HepG2 (cell line): Measurements from ENCODE around the gene TBC1D1. TPM values are rescaled to one million over a fixed set of nuclear protein-coding genes. Genes with fewer than 3 reads are reported as not detected.

Source experiments
- FOSL1 ChIP-seq: sonication (generic); formaldehyde crosslinking; IDR thresholded peaks from 2 replicates; pipeline ENCODE4 v1.9.0; 2021; ENCODE audit warnings: missing genetic modification reagents, borderline replicate concordance
- JDP2 ChIP-seq: sonication (generic); formaldehyde crosslinking; IDR thresholded peaks from 2 replicates; pipeline ENCODE4 v1.8.1; 2022; ENCODE audit warnings: missing genetic modification reagents, borderline replicate concordance
- SIN3B ChIP-seq: fragments of 150-350 bp; IDR thresholded peaks from 2 replicates; pipeline ENCODE4 v1.6.1; 2014; ENCODE audit warnings: low read length
- ZNF142 ChIP-seq: sonication (generic); formaldehyde crosslinking; IDR thresholded peaks from 2 replicates; pipeline ENCODE4 v1.4.0; 2020; ENCODE audit warnings: missing genetic modification reagents
- polyA plus RNA-seq, 8 experiments: library from polyadenylated mRNA; depleted of rRNA in 3 of 8; stranded (reverse) in 7 of 8; unstranded in 1 of 8; fragments of >200 nt; fragmentation: Illumina TruSeq in 4 of 8; extraction: Trizol in 4 of 8; gene quantifications; 2 replicates each; pipeline versions ENCODE4 v1.2.1 to v1.2.3, GENCODE V29; 2011 to 2016; ENCODE audit warnings: low read depth in 4 of 8, missing spikeins in 1 of 8, mixed read lengths in 1 of 8; ENCODE audit not compliant: insufficient read depth in 1 of 8
- total RNA-seq, 5 experiments: library from RNA; depleted of rRNA; stranded (reverse); fragments of >200 nt; fragmentation: Illumina TruSeq; extraction: Trizol; gene quantifications; 2 replicates each; pipeline ENCODE4 v1.2.3, GENCODE V29; 2016; ENCODE audit warnings: low read depth in 1 of 5
- TF ChIP-seq, protein P1 (sequence below), 2 experiments: fragments of 450-650 bp in 1 of 2; sonication (generic) in 1 of 2; formaldehyde crosslinking in 1 of 2; IDR thresholded peaks; 2 replicates each; pipeline versions ENCODE4 v1.6.1 to v1.8.0; 2016 to 2022; ENCODE audit warnings: antibody characterized with exemption in 1 of 2, mild to moderate bottlenecking in 1 of 2, missing genetic modification reagents in 1 of 2
- TF ChIP-seq, protein P2 (sequence below): sonication (generic); formaldehyde crosslinking; IDR thresholded peaks from 2 replicates; pipeline ENCODE4 v1.5.1; 2020; ENCODE audit warnings: mild to moderate bottlenecking, moderate library complexity, missing genetic modification reagents

The TBC1D1 gene
- total and polyA plus RNA-seq, 2 of the 13 experiments (the other 11 are each of a cell fraction or from before 2014, with no cell fraction given) = 37.3 to 62.8 TPM

DNA sequence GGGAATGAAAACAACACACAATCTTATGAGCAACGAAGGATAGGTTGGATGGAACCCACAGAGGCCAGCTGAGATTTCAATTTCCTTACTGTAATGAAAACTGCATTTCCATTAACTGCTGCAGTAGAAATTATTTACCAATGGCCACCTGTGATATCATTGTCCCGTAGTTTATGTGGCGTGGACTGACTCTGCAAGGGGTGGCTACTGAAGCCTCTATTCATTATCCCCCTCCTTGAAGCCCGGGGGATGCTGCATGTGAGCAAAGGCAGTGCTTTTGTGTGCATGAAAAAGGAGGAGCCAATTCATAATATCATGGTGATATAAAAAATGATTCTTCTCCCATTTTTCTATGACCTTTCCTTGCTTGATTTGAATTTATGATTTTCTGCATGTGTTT lies 277.1 kb downstream of the TBC1D1 start (continued):
- no peak for TF ChIP-seq ZNF142
- TF ChIP-seq, protein P1, sequence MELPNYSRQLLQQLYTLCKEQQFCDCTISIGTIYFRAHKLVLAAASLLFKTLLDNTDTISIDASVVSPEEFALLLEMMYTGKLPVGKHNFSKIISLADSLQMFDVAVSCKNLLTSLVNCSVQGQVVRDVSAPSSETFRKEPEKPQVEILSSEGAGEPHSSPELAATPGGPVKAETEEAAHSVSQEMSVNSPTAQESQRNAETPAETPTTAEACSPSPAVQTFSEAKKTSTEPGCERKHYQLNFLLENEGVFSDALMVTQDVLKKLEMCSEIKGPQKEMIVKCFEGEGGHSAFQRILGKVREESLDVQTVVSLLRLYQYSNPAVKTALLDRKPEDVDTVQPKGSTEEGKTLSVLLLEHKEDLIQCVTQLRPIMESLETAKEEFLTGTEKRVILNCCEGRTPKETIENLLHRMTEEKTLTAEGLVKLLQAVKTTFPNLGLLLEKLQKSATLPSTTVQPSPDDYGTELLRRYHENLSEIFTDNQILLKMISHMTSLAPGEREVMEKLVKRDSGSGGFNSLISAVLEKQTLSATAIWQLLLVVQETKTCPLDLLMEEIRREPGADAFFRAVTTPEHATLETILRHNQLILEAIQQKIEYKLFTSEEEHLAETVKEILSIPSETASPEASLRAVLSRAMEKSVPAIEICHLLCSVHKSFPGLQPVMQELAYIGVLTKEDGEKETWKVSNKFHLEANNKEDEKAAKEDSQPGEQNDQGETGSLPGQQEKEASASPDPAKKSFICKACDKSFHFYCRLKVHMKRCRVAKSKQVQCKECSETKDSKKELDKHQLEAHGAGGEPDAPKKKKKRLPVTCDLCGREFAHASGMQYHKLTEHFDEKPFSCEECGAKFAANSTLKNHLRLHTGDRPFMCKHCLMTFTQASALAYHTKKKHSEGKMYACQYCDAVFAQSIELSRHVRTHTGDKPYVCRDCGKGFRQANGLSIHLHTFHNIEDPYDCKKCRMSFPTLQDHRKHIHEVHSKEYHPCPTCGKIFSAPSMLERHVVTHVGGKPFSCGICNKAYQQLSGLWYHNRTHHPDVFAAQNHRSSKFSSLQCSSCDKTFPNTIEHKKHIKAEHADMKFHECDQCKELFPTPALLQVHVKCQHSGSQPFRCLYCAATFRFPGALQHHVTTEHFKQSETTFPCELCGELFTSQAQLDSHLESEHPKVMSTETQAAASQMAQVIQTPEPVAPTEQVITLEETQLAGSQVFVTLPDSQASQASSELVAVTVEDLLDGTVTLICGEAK (IDR thresholded peaks at IDR 0.05) = no peak
- TF ChIP-seq, protein P1 (CRISPR knock-in tag; IDR thresholded peaks at IDR 0.05) = no peak
- no peak for TF ChIP-seq JDP2 (CRISPR knock-in tag)
- TF ChIP-seq, protein P2, sequence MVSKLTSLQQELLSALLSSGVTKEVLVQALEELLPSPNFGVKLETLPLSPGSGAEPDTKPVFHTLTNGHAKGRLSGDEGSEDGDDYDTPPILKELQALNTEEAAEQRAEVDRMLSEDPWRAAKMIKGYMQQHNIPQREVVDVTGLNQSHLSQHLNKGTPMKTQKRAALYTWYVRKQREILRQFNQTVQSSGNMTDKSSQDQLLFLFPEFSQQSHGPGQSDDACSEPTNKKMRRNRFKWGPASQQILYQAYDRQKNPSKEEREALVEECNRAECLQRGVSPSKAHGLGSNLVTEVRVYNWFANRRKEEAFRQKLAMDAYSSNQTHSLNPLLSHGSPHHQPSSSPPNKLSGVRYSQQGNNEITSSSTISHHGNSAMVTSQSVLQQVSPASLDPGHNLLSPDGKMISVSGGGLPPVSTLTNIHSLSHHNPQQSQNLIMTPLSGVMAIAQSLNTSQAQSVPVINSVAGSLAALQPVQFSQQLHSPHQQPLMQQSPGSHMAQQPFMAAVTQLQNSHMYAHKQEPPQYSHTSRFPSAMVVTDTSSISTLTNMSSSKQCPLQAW (CRISPR knock-in tag) = no peak
- no peak for TF ChIP-seq SIN3B
- no peak for TF ChIP-seq FOSL1 (CRISPR knock-in tag)
